Thoracic aorta (tissue), 2 donors: ENCODE measurements around the gene MNT. TPM values are rescaled to one million over a fixed set of nuclear protein-coding genes. Genes with fewer than 3 reads are reported as not detected.

Experiments
- ATAC-seq: fragments of 150-250 bp; one replicate; pipeline ENCODE4 v1.8.0; 2017; ENCODE audit warnings: low read depth; ENCODE audit not compliant: insufficient number of reproducible peaks, low FRiP score
- DNase-seq: peaks from one replicate; pipeline ENCODE4 v3.0.0-alpha.2; 2020; ENCODE audit warnings: low spot score
- H3K27ac ChIP-seq, 2 donors: fragments of 200-600 bp; sonication (generic); 1 replicate in 1 of 2; 2 replicates in 1 of 2; pipeline ENCODE4 v1.5.1; 2016; ENCODE audit warnings: mild to moderate bottlenecking in 2 of 2, moderate library complexity in 2 of 2
- H3K27me3 ChIP-seq: fragments of 200-600 bp; sonication (generic); replicated peaks from 2 replicates; pipeline ENCODE4 v1.6.0; 2016; ENCODE audit warnings: mild to moderate bottlenecking; ENCODE audit not compliant: insufficient read depth
- H3K36me3 ChIP-seq: fragments of 200-600 bp; sonication (generic); one replicate; pipeline ENCODE4 v1.5.1; 2016
- H3K4me1 ChIP-seq, 2 donors: fragments of 200-600 bp; sonication (generic); 1 replicate in 1 of 2; 2 replicates in 1 of 2; pipeline versions ENCODE4 v1.5.1 to v1.6.0; 2016; ENCODE audit warnings: low read depth in 2 of 2, mild to moderate bottlenecking in 1 of 2; ENCODE audit not compliant: control insufficient read depth in 1 of 2
- H3K4me3 ChIP-seq: fragments of 200-600 bp; sonication (generic); 2 replicates; pipeline ENCODE4 v1.5.1; 2016; ENCODE audit warnings: mild to moderate bottlenecking
- H3K9me3 ChIP-seq: fragments of 200-600 bp; sonication (generic); 2 replicates; pipeline ENCODE4 v1.5.1; 2016
- total RNA-seq, 2 donors: library from RNA; depleted of rRNA; stranded (reverse); fragments of >200 nt; gene quantifications; one replicate each; pipeline versions ENCODE4 v1.1.0 to v1.2.3, GENCODE V29; 2016
- TF ChIP-seq, protein P1 (sequence below): fragments of 200-600 bp; sonication (generic); IDR thresholded peaks from one replicate; pipeline ENCODE4 v1.5.1; 2019; ENCODE audit warnings: antibody characterized with exemption

The MNT gene
- total RNA-seq, 2 donors from 2014 or later: 17.9 to 27.1 TPM

GRCh38 chr17:2383628-2384167 is 17.2 kb downstream of the MNT start:
- Histone ChIP-seq H3K27ac (no peak overlapping the region), H3K4me3 (no peak overlapping the region), H3K27me3 (no peaks in the 10 kb centered on the region), H3K36me3 (peaks cover 35% of the 10 kb centered on the region), H3K4me1 (no peaks in the 10 kb centered on the region), H3K9me3 (no peaks in the 10 kb centered on the region)
- TF ChIP-seq, protein P1, sequence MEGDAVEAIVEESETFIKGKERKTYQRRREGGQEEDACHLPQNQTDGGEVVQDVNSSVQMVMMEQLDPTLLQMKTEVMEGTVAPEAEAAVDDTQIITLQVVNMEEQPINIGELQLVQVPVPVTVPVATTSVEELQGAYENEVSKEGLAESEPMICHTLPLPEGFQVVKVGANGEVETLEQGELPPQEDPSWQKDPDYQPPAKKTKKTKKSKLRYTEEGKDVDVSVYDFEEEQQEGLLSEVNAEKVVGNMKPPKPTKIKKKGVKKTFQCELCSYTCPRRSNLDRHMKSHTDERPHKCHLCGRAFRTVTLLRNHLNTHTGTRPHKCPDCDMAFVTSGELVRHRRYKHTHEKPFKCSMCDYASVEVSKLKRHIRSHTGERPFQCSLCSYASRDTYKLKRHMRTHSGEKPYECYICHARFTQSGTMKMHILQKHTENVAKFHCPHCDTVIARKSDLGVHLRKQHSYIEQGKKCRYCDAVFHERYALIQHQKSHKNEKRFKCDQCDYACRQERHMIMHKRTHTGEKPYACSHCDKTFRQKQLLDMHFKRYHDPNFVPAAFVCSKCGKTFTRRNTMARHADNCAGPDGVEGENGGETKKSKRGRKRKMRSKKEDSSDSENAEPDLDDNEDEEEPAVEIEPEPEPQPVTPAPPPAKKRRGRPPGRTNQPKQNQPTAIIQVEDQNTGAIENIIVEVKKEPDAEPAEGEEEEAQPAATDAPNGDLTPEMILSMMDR: no peak
- ATAC-seq (no peak), DNase-seq (no peak)

DNA sequence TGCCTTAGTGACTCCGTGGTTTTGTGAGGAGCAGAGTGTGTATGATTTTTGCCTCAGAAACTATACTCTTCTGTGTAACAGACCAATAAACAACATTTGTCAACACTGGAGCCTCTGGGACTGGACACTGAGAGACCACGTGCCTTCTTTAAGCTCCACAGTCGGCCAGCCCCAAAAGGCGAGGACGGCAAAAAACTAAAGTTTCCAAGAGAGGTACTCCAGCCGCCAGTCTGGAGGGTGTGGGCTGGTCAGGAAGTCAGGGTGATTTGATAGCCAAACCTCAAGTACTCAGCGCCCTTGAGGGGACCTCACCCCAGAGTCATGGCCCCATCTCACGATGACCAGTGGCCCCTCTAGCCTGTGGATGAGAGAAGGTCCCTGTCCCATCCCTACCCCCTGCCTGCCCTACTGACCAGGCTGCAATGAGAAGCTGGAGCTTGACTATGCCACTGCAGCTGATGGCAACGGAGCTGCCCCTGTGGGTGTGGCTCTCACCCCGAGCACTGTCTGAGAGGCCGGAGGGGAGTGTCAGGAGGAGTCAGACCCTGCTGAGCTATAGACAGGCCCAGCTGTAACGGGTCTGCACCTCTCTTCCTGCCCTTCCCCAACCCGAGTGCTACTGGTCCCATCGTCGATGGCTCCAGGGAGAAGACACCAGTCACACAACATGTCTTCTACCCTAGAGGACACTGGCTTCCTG is 19.8 kb downstream of the MNT start:
- Histone ChIP-seq H3K36me3 (peaks cover 20% of the 10 kb centered on the region), H3K27me3 (no peaks in the 10 kb centered on the region), H3K4me3 (no peak overlapping the region), H3K4me1 (no peaks in the 10 kb centered on the region), H3K27ac (no peak overlapping the region), H3K9me3 (no peaks in the 10 kb centered on the region)
- TF ChIP-seq, protein P1: no peak
- DNase-seq: no peak
- ATAC-seq: no peak

DNA sequence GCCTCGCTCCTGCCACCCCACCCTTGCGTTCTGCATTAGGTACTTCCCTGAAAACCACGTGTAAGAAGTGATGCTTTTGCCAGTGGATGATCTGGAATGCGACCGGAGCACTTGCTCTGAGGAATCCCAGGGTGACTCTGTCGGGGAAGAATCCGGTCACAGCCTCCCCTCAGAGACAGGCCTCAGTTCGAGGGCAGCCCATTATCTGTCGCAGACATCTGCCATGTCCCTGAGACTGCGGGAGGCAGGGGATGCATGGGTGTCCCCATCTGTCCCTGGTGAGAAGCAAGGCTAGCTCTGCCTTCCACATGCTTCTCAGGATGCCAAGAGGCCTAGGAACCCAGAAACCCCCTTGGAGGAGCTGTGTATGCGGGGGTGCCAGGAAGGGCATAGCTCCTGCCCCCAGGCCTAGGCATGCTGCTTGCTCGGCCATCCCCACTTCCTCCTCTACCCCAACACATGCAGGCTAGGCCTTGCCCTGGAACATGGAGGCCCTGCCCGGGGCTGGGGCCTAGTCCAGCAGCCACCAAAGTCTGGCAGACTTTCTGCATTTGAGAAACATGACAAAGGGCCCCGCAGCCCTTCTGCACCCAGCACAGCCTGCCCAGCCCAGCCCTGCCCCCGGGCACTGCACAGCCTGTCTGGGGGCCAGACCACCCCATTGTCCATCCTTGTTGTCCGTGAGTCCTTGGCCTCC is 20.5 kb downstream of the MNT start:
- no peaks in the 10 kb centered on the region for H3K4me1 ChIP-seq
- no peak overlapping the region for H3K27ac ChIP-seq
- TF ChIP-seq, protein P1: no peak
- no peaks in the 10 kb centered on the region for H3K9me3 ChIP-seq
- peaks cover 12% of the 10 kb centered on the region for H3K36me3 ChIP-seq
- no peaks in the 10 kb centered on the region for H3K27me3 ChIP-seq
- DNase-seq (no peak), ATAC-seq (no peak)
- no peak overlapping the region for H3K4me3 ChIP-seq

- Histone ChIP-seq H3K27me3 (no peaks in the 10 kb centered on the region), H3K4me1 (no peaks in the 10 kb centered on the region), H3K36me3 (peaks cover 11% of the 10 kb centered on the region), H3K4me3 (no peak overlapping the region), H3K9me3 (no peaks in the 10 kb centered on the region), H3K27ac (no peak overlapping the region)
- DNase-seq (no peak), ATAC-seq (no peak)
- TF ChIP-seq, protein P1: no peak
Observed at GRCh38 chr17:2379489-2380225, 21.2 kb downstream of the MNT start.

- Histone ChIP-seq H3K36me3 (peaks cover 11% of the 10 kb centered on the region), H3K4me3 (no peak overlapping the region), H3K27me3 (no peaks in the 10 kb centered on the region), H3K9me3 (no peaks in the 10 kb centered on the region), H3K27ac (no peak overlapping the region), H3K4me1 (no peaks in the 10 kb centered on the region)
- TF ChIP-seq, protein P1: no peak
- DNase-seq: no peak
- no peak for ATAC-seq
Observed at GRCh38 chr17:2378905-2379304, 22.0 kb downstream of the MNT start.
